ENCODE data around the gene POLD2.

POLD2 gene

GRCh38 chr7:44161371-44161770, 38.0 kb upstream of the POLD2 start:
- Histone ChIP-seq H3K79me1 (ENCODE audit: low read depth, low read length) (peaks cover 1% of the 10 kb centered on the region), H2BK12ac (ENCODE audit: low read length) (no peak overlapping the region), H3K27ac (replicated peaks; ENCODE audit: low read length) (no peak overlapping the region), H3K4me3 (ENCODE audit: low read length in 2 of 2) (no peak overlapping the region), H3K9ac (ENCODE audit: low read depth, low read length, poor library complexity) (no peak overlapping the region), H3K27me3 (ENCODE audit: control insufficient read depth in 3 of 3, insufficient read depth in 3 of 3, low read depth in 1 of 3, low read length in 3 of 3) (peaks cover 0 to 48% (median 2%) of the 10 kb centered on the region in 3 experiments), H2BK120ac (ENCODE audit: low read depth, low read length) (no peak overlapping the region), H3K9me3 (replicated peaks in 1 of 2; ENCODE audit: control insufficient read depth in 2 of 2, insufficient read depth in 1 of 2, low read depth in 1 of 2, low read length in 2 of 2) (peaks cover 0 to 2% of the 10 kb centered on the region in 2 donors), H3K36me3 (replicated peaks in 1 of 2; ENCODE audit: control insufficient read depth in 2 of 2, insufficient read depth in 2 of 2, low read length in 2 of 2) (no peaks in the 10 kb centered on the region), H2AFZ (ENCODE audit: low read length) (no peak overlapping the region), H4K8ac (ENCODE audit: low read depth, low read length) (no peak overlapping the region), H4K91ac (ENCODE audit: low read depth, low read length, poor library complexity) (no peak overlapping the region), H2BK15ac (ENCODE audit: low read length) (no peak overlapping the region), H3K18ac (ENCODE audit: low read length) (no peak overlapping the region), H3K23ac (ENCODE audit: low read depth, low read length, poor library complexity) (no peak overlapping the region), H3K4ac (ENCODE audit: low read length) (no peak overlapping the region), H2BK5ac (ENCODE audit: low read length) (no peak overlapping the region), H2AK5ac (ENCODE audit: low read depth, low read length) (no peak overlapping the region), H3K4me1 (ENCODE audit: control insufficient read depth in 2 of 2, insufficient read depth in 1 of 2, low read depth in 1 of 2, low read length in 2 of 2) (peaks cover 0 to 11% of the 10 kb centered on the region in 2 donors), H3K14ac (ENCODE audit: low read length) (no peak overlapping the region), H3K4me2 (ENCODE audit: insufficient read depth, low read length, poor library complexity, severe bottlenecking) (no peak overlapping the region)
- DNase-seq (ENCODE audit: low spot score), result no peak
- WGBS, 2 donors (ENCODE audit: extremely low coverage in 2 of 2, insufficient read length in 2 of 2, insufficient replicate concordance in 1 of 2), result no CpG with 5 or more reads among the region's 2 CpGs

- WGBS, 2 donors (ENCODE audit: extremely low coverage in 2 of 2, insufficient read length in 2 of 2, insufficient replicate concordance in 1 of 2), result no CpG with 5 or more reads among the region's 5 CpGs
- no peak overlapping the region for H3K4me2 ChIP-seq (ENCODE audit: insufficient read depth, low read length, poor library complexity, severe bottlenecking)
- no peak overlapping the region for H3K27ac ChIP-seq (replicated peaks; ENCODE audit: low read length)
Observed at GRCh38 chr7:44159824-44160630, 36.7 kb upstream of the POLD2 start.

DNA sequence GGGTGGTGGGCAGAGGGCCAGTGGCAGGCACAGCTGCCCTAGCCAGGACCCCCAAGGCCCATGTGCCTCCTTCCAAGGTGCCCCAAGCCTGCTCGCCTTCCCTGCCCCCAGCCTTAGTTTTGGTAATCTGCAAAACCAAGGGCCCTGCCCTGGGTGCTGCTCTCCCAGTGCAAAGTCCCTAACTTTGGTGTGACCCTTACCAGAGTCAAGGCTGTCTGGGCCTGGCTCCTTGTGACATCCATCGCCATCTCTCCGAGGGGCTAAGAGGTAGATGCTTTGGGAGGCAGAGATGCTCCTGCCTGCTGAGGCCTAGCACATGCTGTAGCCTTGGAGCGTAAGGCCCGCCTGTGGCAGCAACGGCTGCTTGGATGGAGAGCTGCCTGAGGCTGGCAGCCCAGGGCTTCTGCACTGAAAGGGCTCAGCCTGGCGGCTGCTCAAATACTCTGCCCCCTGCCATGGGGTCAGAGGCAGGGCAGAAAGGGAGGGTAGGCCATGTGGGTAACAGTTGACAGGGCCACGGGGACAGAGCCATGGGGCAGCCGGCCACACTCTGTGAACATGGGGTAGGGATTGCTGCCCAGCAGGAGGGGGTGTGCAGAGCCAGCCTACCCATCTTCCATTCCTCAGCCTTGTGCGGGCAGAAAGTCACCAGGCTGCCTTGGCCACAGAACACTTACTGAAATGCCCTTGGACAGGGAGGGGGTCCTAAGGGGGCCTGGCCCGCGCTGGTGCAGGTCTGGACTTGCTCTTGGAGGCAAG, 35.7 kb upstream of the POLD2 start:
- no CpG with 5 or more reads among the region's 12 CpGs for WGBS, 2 donors (ENCODE audit: extremely low coverage in 2 of 2, insufficient read length in 2 of 2, insufficient replicate concordance in 1 of 2)
- peak overlapping the region; percentile 53 for H3K18ac ChIP-seq (ENCODE audit: low read length)
- H2AK5ac ChIP-seq (ENCODE audit: low read depth, low read length), result peak overlapping the region; percentile 40
- peak overlapping the region; percentile 63 for H2BK12ac ChIP-seq (ENCODE audit: low read length)
- no peak overlapping the region for H2AFZ ChIP-seq (ENCODE audit: low read length)
- H3K4ac ChIP-seq (ENCODE audit: low read length), result no peak overlapping the region
- H4K8ac ChIP-seq (ENCODE audit: low read depth, low read length), result no peak overlapping the region
- no peak overlapping the region for H3K4me2 ChIP-seq (ENCODE audit: insufficient read depth, low read length, poor library complexity, severe bottlenecking)
- no peak overlapping the region for H4K91ac ChIP-seq (ENCODE audit: low read depth, low read length, poor library complexity)
- H2BK5ac ChIP-seq (ENCODE audit: low read length), result peak overlapping the region; percentile 55
- H3K79me1 ChIP-seq (ENCODE audit: low read depth, low read length), result no peaks in the 10 kb centered on the region
- H3K4me1 ChIP-seq (ENCODE audit: control insufficient read depth in 2 of 2, insufficient read depth in 1 of 2, low read depth in 1 of 2, low read length in 2 of 2), result peaks cover 0 to 11% of the 10 kb centered on the region in 2 donors
- peaks cover 0 to 64% (median 0%) of the 10 kb centered on the region in 3 experiments for H3K27me3 ChIP-seq (ENCODE audit: control insufficient read depth in 3 of 3, insufficient read depth in 3 of 3, low read depth in 1 of 3, low read length in 3 of 3)
- peak overlapping the region; percentile 6 for H3K23ac ChIP-seq (ENCODE audit: low read depth, low read length, poor library complexity)
- H3K27ac ChIP-seq (replicated peaks; ENCODE audit: low read length), result no peak overlapping the region
- H3K9ac ChIP-seq (ENCODE audit: low read depth, low read length, poor library complexity), result no peak overlapping the region
- no peak overlapping the region for H3K4me3 ChIP-seq (ENCODE audit: low read length in 2 of 2)
- H2BK120ac ChIP-seq (ENCODE audit: low read depth, low read length), result no peak overlapping the region
- peak overlapping the region; percentile 43 for H3K14ac ChIP-seq (ENCODE audit: low read length)
- no peaks in the 10 kb centered on the region for H3K9me3 ChIP-seq (replicated peaks in 1 of 2; ENCODE audit: control insufficient read depth in 2 of 2, insufficient read depth in 1 of 2, low read depth in 1 of 2, low read length in 2 of 2)
- peak overlapping the region; percentile 26 for H2BK15ac ChIP-seq (ENCODE audit: low read length)
- H3K36me3 ChIP-seq (replicated peaks in 1 of 2; ENCODE audit: control insufficient read depth in 2 of 2, insufficient read depth in 2 of 2, low read length in 2 of 2), result no peaks in the 10 kb centered on the region
- DNase-seq (ENCODE audit: low spot score), result no peak

More at GRCh38 chr7:44159824-44160630, 36.7 kb upstream of the POLD2 start:
- Histone ChIP-seq H3K9me3 (replicated peaks in 1 of 2; ENCODE audit: control insufficient read depth in 2 of 2, insufficient read depth in 1 of 2, low read depth in 1 of 2, low read length in 2 of 2) (no peaks in the 10 kb centered on the region), H2AFZ (ENCODE audit: low read length) (no peak overlapping the region), H4K8ac (ENCODE audit: low read depth, low read length) (no peak overlapping the region), H3K27me3 (ENCODE audit: control insufficient read depth in 3 of 3, insufficient read depth in 3 of 3, low read depth in 1 of 3, low read length in 3 of 3) (peaks cover 0 to 55% (median 0%) of the 10 kb centered on the region in 3 experiments), H2BK12ac (ENCODE audit: low read length) (no peak overlapping the region), H3K4me3 (ENCODE audit: low read length in 2 of 2) (no peak overlapping the region), H2BK120ac (ENCODE audit: low read depth, low read length) (no peak overlapping the region), H4K91ac (ENCODE audit: low read depth, low read length, poor library complexity) (no peak overlapping the region), H3K36me3 (replicated peaks in 1 of 2; ENCODE audit: control insufficient read depth in 2 of 2, insufficient read depth in 2 of 2, low read length in 2 of 2) (no peaks in the 10 kb centered on the region), H2BK5ac (ENCODE audit: low read length) (no peak overlapping the region), H3K9ac (ENCODE audit: low read depth, low read length, poor library complexity) (no peak overlapping the region), H3K79me1 (ENCODE audit: low read depth, low read length) (no peaks in the 10 kb centered on the region), H2AK5ac (ENCODE audit: low read depth, low read length) (no peak overlapping the region), H3K18ac (ENCODE audit: low read length) (no peak overlapping the region), H3K14ac (ENCODE audit: low read length) (no peak overlapping the region), H3K4me1 (ENCODE audit: control insufficient read depth in 2 of 2, insufficient read depth in 1 of 2, low read depth in 1 of 2, low read length in 2 of 2) (peaks cover 0 to 11% of the 10 kb centered on the region in 2 donors), H3K4ac (ENCODE audit: low read length) (no peak overlapping the region), H3K23ac (ENCODE audit: low read depth, low read length, poor library complexity) (no peak overlapping the region), H2BK15ac (ENCODE audit: low read length) (no peak overlapping the region)
- no peak for DNase-seq (ENCODE audit: low spot score)

All from neuronal stem cell (in vitro differentiated cells).